ENCODE measurements around the gene APOBEC3H.
"Not testable (repeated sequence)": the region's sequence is repeated elsewhere in the genome, so short reads cannot be mapped to it uniquely, and the experiment has no call there.

APOBEC3H gene

GRCh38 chr22:39078329-39078728 lies 18.7 kb upstream of the APOBEC3H start:
- TF ChIP-seq CTCF (IDR thresholded peaks at IDR 0.05): no peak
- Histone ChIP-seq H3K27me3 (no peaks in the 10 kb centered on the region), H3K9me3 (no peaks in the 10 kb centered on the region), H3K36me3 (peaks cover 33% of the 10 kb centered on the region), H3K27ac (no peak overlapping the region), H3K4me1 (ENCODE audit: control insufficient read depth in 1 of 2, insufficient read depth in 1 of 2, low read depth in 1 of 2, low read length in 1 of 2) (peaks cover 8 to 10% of the 10 kb centered on the region in 2 experiments), H3K4me3 (ENCODE audit: low read depth in 1 of 2, low read length in 1 of 2) (no peak overlapping the region)

GRCh38 chr22:39079054-39079637 lies 17.9 kb upstream of the APOBEC3H start:
- H3K4me3 ChIP-seq (ENCODE audit: low read depth in 1 of 2, low read length in 1 of 2); H3K27me3 ChIP-seq; H3K9me3 ChIP-seq; H3K27ac ChIP-seq: not testable (repeated sequence)
- Histone ChIP-seq H3K36me3 (peaks cover 40% of the 10 kb centered on the region), H3K4me1 (ENCODE audit: control insufficient read depth in 1 of 2, insufficient read depth in 1 of 2, low read depth in 1 of 2, low read length in 1 of 2) (peaks cover 8 to 10% of the 10 kb centered on the region in 2 experiments)

GRCh38 chr22:39080052-39080762 lies 16.8 kb upstream of the APOBEC3H start:
- Histone ChIP-seq H3K27me3 (no peaks in the 10 kb centered on the region), H3K9me3 (no peaks in the 10 kb centered on the region), H3K4me1 (ENCODE audit: control insufficient read depth in 1 of 2, insufficient read depth in 1 of 2, low read depth in 1 of 2, low read length in 1 of 2) (peaks cover 8 to 10% of the 10 kb centered on the region in 2 experiments), H3K36me3 (peaks cover 40% of the 10 kb centered on the region), H3K4me3 (ENCODE audit: low read depth in 1 of 2, low read length in 1 of 2) (no peak overlapping the region), H3K27ac (no peak overlapping the region)
- no peak for TF ChIP-seq CTCF (IDR thresholded peaks at IDR 0.05)

GRCh38 chr22:39081016-39081415 lies 16.0 kb upstream of the APOBEC3H start:
- Histone ChIP-seq H3K36me3 (peaks cover 40% of the 10 kb centered on the region), H3K27ac (no peak overlapping the region), H3K4me3 (ENCODE audit: low read depth in 1 of 2, low read length in 1 of 2) (no peak overlapping the region), H3K4me1 (ENCODE audit: control insufficient read depth in 1 of 2, insufficient read depth in 1 of 2, low read depth in 1 of 2, low read length in 1 of 2) (peaks cover 8 to 10% of the 10 kb centered on the region in 2 experiments), H3K9me3 (no peaks in the 10 kb centered on the region), H3K27me3 (no peaks in the 10 kb centered on the region)
- no peak for TF ChIP-seq CTCF (IDR thresholded peaks at IDR 0.05)

GRCh38 chr22:39081598-39081997 lies 15.4 kb upstream of the APOBEC3H start:
- H3K27ac ChIP-seq: no peak overlapping the region
- no peak overlapping the region for H3K4me3 ChIP-seq (ENCODE audit: low read depth in 1 of 2, low read length in 1 of 2)
- no peaks in the 10 kb centered on the region for H3K27me3 ChIP-seq
- no peak for TF ChIP-seq CTCF (IDR thresholded peaks at IDR 0.05)
- H3K36me3 ChIP-seq: peaks cover 46% of the 10 kb centered on the region
- H3K4me1 ChIP-seq (ENCODE audit: control insufficient read depth in 1 of 2, insufficient read depth in 1 of 2, low read depth in 1 of 2, low read length in 1 of 2): peaks cover 8 to 10% of the 10 kb centered on the region in 2 experiments
- no peaks in the 10 kb centered on the region for H3K9me3 ChIP-seq

Measured in neutrophil (primary cell).